Sigmoid colon (tissue), 4 donors: ENCODE results near the gene PRDX2.

ENCODE experiments used
- CTCF ChIP-seq, 4 experiments: fragments of 450-650 bp in 3 of 4; fragments of 200-600 bp in 1 of 4; IDR thresholded peaks; one replicate each; pipeline ENCODE4 v1.5.1; 2016 to 2019; ENCODE audit warnings: antibody characterized with exemption in 4 of 4, mild to moderate bottlenecking in 3 of 4, moderate library complexity in 2 of 4
- POLR2AphosphoS5 ChIP-seq, 4 donors: sonication (generic); formaldehyde crosslinking; IDR thresholded peaks; one replicate each; pipeline ENCODE4 v1.6.1; 2017; ENCODE audit warnings: antibody characterized with exemption in 4 of 4

- TF ChIP-seq CTCF (IDR thresholded peaks at IDR 0.05): no peak
- no peak for TF ChIP-seq POLR2AphosphoS5 (IDR thresholded peaks at IDR 0.05)
Measured at GRCh38 chr19:12783291-12783848, 18.2 kb downstream of the PRDX2 start.
